Right ventricle myocardium inferior (tissue), 1 donor: Measurements from ENCODE around the gene SH3TC2. TPM values are rescaled to one million over a fixed set of nuclear protein-coding genes. Genes with fewer than 3 reads are reported as not detected.

Source experiments
- ATAC-seq: fragments of 200-7000 bp; cut with Tn5 transposase; one replicate; pipeline ENCODE4 v1.9.1; 2020; ENCODE audit warnings: mild to moderate bottlenecking, moderate library complexity
- DNase-seq: peaks from one replicate; pipeline ENCODE4 v3.0.0; 2021; ENCODE audit errors: missing footprints
- intact Hi-C: fragments of 100-400 bp; cut with DNase I; formaldehyde crosslinking; loops from one replicate; pipeline ENCODE4 v1.11.0; 2022
- microRNA-seq: library from miRNA; unstranded; fragments of <30 nt; microRNA quantifications from one replicate; pipeline ENCODE4 v1.2.0, GENCODE V29; 2020
- total RNA-seq: library from RNA; stranded (reverse); fragmentation: NEBNext Ultra II Directional; extraction: Animal tissue kit (Norgen Biotek cat#: 25700); gene quantifications from one replicate; pipeline ENCODE4 v1.2.1, GENCODE V29; 2021
- donor health status: DM: no; HTN: yes; CAD: no; lungs with severe emphysema.

SH3TC2 gene
- total RNA-seq, 1 donor from 2014 or later: 14.6 TPM

DNA sequence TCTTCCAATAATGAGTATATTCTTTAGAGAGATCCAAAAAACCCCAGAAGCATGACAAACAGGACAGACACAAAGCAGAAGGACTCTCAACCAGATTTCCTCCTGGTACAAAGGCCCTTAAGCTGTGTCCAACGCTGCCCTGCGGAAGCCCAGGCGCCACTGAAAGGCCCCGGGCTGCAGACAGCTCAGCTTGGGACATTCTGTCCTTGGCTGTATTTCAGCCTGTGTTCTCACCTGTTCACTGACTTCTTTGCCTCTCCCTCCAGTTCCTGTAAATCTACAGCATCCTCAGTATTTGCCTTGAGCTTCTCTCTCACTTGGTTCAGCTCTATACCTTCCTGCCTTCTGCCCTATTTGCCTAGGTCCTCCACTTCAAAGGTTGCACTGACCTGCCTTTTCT, 96.5 kb downstream of the SH3TC2 start:
- intact Hi-C loops: no loop called here
- DNase-seq: no peak
- peak; percentile 47 for ATAC-seq

DNA sequence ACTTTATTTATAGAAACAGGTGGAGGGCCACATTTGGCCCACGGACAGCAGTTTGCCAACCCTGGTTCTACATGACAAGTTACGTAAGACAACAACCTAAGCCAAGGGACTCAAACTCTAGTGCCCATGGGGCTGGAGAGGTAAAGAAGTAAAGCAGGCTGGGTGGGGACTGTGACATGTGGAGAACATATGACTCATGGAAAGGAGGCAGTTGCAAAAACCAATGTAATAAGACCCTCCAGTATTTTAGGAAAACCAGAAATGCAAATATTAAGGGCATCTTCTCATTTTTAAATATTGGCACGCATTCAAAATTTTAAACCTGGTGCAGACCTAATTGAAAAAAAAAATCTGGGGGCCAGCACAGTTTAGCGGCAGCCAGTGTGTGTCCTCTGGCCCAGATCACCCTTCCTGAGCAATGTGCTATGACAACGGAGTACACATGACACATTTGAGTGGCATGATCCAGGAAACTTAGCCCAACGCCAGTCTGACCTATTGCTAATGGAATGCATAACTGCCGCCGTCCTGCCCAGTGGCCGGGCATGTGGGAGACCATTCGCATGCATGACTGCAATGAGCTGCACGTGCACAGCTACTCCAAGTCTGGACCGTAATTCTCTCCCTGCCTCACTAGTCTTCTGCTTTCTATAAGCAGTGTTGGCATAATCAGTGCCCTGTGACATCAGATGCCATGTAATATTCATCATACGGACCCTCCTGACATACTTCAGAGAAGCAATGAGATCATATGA, 97.2 kb downstream of the SH3TC2 start:
- ATAC-seq (peak; percentile 89), DNase-seq (peak; percentile 85)
- intact Hi-C loops: no loop called here

GRCh38 chr5:148963664-148964063, 99.2 kb downstream of the SH3TC2 start:
- ATAC-seq (no peak), DNase-seq (no peak)
- intact Hi-C loops: no loop called here

DNA sequence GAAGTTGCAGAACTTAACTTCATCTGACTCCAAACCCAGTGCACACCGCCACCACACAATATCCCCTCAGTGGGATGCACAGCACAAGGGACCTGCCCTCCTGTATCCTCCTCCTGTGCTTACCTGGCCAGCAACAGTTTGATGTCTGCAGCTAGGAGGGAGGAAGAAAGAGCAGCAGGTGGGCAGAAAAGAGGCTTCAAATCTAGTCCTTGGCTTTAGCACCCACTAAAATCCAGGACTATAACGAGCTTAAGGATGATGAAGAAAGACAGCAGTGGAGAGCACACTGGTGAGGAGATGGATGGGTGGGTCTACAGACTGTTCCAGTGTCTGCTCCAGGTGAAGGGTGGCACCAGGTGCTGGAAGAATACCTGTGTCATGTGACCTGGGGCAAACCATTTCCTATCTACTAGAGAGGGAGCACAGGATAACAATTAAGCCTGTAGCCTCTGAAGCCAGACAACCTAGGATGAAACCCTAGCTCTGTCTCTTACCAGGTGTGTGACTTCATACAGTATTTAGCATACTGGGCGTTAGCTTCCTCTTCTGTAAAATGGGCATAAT, 100.0 kb downstream of the SH3TC2 start:
- DNase-seq: no peak
- intact Hi-C loops: no loop called here
- no peak for ATAC-seq

GRCh38 chr5:148962200-148962550, 100.7 kb downstream of the SH3TC2 start:
- intact Hi-C loops: no loop called here
- no peak for ATAC-seq
- DNase-seq: no peak

DNA sequence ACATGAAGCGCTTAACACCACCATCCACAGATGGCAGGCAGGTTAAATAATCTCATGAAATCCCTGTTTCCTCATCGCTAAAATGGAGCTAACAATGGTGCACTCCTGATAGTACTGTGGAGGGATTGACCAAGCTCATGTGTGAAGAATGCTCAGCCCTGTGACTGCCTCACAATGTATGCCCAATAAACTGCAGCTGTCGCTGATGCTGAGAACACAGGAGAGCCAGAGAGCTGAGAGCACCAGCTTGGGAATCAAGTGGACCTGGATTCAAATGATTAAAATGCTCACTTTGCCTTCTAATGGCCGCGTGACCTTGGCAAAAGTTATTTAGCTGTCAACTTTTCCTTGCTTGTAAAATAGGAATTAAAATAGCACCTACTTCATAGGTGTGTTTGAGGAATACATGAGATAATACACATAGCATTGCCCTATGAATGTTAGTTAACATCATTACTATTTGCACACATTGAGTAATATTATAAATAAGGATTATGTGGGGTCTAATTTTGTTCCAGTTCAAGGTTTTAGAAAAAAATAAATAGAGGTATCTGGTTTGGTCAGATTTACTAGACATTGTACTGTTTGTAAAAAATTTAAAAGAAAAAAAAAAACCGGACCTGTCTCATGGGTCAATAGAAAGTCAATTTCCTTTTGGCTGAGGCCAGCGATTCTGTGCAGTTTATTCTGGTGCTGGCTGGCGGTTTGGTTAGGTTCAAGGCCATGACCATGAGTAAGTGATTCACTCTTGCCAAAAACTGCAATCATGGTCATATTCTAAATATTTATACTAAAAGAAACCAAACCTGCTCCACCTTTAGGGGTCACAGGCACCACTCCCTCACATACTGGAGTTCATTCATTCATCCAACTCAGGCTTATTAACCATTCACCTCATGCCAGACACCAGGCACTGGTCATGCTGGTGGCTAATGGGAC, 101.3 kb downstream of the SH3TC2 start:
- no peak for DNase-seq
- no peak for ATAC-seq
- intact Hi-C loops: no loop called here

DNA sequence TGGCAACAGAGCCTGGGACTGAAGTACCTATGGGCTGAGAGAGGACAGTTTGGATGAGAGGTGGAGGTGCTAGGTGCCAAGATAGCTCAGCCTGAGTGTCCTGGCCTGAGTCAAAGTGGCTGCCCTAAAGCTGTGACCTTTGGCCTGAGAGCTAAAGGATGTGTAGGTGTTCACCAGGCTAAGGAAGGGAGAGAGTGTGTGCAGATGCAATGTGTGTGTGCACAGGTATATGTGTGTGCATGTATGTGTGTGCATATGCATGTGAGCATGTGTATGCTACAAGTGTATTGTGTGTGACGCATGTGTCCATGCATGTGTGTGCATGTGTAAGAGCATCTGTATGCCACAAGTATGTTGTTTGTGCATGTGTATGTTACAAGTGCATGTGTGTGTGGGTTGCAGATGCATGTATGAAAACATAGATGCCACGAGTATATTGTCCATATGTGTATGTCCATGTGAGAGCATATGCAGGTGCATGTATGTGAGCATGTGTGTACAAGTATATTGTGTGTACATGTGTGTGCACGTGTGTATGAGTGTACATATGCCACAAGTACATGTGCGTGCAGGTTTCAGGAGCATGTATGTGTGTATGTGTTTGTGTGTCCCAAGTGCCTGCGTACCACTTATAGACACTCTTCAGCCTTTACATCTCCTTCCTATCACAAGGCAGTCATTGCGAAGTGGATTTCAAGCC, 102.6 kb downstream of the SH3TC2 start:
- intact Hi-C loops: no loop called here

GRCh38 chr5:148957591-148958202, 105.2 kb downstream of the SH3TC2 start:
- intact Hi-C loops: loop anchor here (2.0 kb wide), 1 partner anchor 217 kb away; no protein-coding TSS in a partner anchor
- ATAC-seq: no peak
- DNase-seq: no peak

More for the DNA sequence above, 102.6 kb downstream of the SH3TC2 start:
- no peak for DNase-seq
- ATAC-seq: no peak

DNA sequence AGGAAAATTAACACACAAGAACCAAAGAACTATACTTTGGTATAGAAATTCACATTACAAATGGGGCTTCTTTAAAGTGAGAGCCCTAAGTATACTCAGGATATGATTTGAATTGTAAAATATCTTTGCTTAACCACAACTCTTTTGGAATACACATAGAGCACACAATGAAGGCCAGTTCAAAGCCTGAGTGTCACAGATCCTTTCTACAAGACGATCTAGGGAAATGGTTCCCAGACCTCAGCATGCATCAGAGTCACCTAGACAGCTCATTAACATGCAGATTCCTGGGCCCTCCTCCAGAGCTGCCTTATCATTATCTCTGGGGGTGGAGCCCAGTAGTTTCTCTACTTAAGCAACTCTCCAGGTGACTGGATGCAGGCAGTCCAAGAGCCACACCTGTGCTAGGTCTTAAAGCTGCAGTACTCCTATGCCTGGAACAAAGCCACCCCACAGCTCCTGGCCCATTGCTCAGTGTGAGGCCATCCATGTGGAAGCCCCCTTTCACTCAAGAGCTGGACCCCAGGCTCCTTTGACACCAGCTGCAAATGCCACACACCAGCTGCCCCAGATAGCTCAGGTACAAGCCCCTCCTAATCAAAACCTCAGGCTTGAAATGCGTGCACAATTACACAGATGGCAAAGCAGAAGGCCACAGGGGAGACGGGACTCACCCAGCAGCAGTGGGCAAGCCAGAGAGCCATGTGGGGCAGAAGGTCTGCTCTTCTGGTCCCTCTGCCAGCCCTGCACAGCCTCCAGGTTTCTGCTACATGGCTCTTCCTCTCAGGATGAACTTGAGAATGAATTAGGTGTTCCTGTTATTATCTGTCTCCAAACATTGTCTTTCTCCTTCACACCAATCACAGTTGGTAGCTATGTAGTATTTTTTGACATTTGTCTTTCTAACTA, 106.1 kb downstream of the SH3TC2 start:
- intact Hi-C loops: loop anchor here (2.0 kb wide), 1 partner anchor 216 kb away; no protein-coding TSS in a partner anchor
- ATAC-seq (no peak), DNase-seq (no peak)

Small RNA genes lying within 50 kb of the gene (microRNA-seq; reads per million reads assigned to microRNA genes)
- 94.6 reads per million, percentile 52 among the genes with 10 or more reads in this experiment for gene MIR584

Other genes starting within 250 kb of the SH3TC2 start
- 5.5 TPM for gene ADRB2, start 236.5 kb downstream of the SH3TC2 start, total RNA-seq
- 134 TPM for gene ABLIM3, start 78.4 kb upstream of the SH3TC2 start, total RNA-seq
- gene AFAP1L1, start 208.8 kb upstream of the SH3TC2 start, total RNA-seq: 46.9 TPM